ENCODE data around the gene MPPE1. TPM values are rescaled to one million over a fixed set of nuclear protein-coding genes. Genes with fewer than 3 reads are reported as not detected.

The MPPE1 gene
- total RNA-seq, 2 donors from 2014 or later = 22.3 to 40.5 TPM

- Histone ChIP-seq H3K4me3 (no peak overlapping the region), H3K27me3 (replicated peaks; ENCODE audit: insufficient read depth) (no peaks in the 10 kb centered on the region), H3K27ac (no peak overlapping the region), H3K36me3 (no peaks in the 10 kb centered on the region), H3K4me1 (ENCODE audit: control insufficient read depth in 1 of 2, low read depth in 2 of 2) (no peaks in the 10 kb centered on the region), H3K9me3 (no peaks in the 10 kb centered on the region)
- no peak for DNase-seq (ENCODE audit: low spot score)
- TF ChIP-seq CTCF (IDR thresholded peaks at IDR 0.05) = no peak
- ATAC-seq (ENCODE audit: insufficient number of reproducible peaks, low FRiP score, low read depth) = no peak
These were observed 73.3 kb downstream of the MPPE1 start for GRCh38 chr18:11834772-11835171.

Other genes starting within 250 kb of the MPPE1 start
- 10 to 100 TPM in 1 of 2 donors, 1 to 10 TPM in 1; 4.2 to 20.4 TPM for gene GNAL, start 219.1 kb downstream of the MPPE1 start, total RNA-seq
- 10 to 100 TPM; 41.8 to 59.8 TPM for gene CHMP1B, start 56.9 kb downstream of the MPPE1 start, total RNA-seq
- gene IMPA2, start 73.2 kb upstream of the MPPE1 start, total RNA-seq = 10 to 100 TPM in 1 of 2 donors, 1 to 10 TPM in 1; 8.4 to 26.6 TPM
- gene ANKRD62, start 185.5 kb upstream of the MPPE1 start, total RNA-seq = not detected